HCT116 (cell line): ENCODE measurements around the gene SDHAF4.

ENCODE experiments used
- TF ChIP-seq, protein P1 (sequence below): IDR thresholded peaks from 2 replicates; pipeline ENCODE4 v1.6.1; 2012; ENCODE audit warnings: low read depth
- TF ChIP-seq, protein P2 (sequence below), 3 experiments: fragments of 200-600 bp in 1 of 3; sonication (generic) in 1 of 3; IDR thresholded peaks in 2 of 3; conservative IDR thresholded peaks in 1 of 3; 2 replicates each; pipeline ENCODE4 v1.5.1; 2012 to 2017; ENCODE audit warnings: low read depth in 2 of 3, low read length in 2 of 3, antibody characterized with exemption in 1 of 3, borderline replicate concordance in 1 of 3, control low read depth in 1 of 3, mild to moderate bottlenecking in 1 of 3, mixed read lengths in 1 of 3, mixed run types in 1 of 3, moderate library complexity in 1 of 3; ENCODE audit not compliant: insufficient read depth in 1 of 3

DNA sequence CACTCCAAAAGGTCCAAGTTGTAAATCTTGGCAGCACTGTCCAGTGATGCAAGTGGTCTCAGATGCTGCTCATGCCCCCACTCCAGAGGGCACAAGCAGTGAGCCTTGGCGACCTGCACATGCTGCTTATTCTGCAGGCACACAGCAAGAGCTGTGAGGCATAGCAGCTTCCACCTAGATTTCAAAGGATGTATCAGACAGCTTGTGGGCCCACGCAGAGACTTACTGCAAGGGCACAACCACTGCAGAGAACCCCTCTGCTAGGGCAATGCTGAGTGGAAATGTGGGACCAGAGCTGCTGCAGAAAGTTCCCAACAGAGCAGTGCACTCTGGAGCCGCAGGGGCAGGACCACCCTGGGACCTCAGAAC lies 26.4 kb downstream of the SDHAF4 start:
- TF ChIP-seq, protein P1, sequence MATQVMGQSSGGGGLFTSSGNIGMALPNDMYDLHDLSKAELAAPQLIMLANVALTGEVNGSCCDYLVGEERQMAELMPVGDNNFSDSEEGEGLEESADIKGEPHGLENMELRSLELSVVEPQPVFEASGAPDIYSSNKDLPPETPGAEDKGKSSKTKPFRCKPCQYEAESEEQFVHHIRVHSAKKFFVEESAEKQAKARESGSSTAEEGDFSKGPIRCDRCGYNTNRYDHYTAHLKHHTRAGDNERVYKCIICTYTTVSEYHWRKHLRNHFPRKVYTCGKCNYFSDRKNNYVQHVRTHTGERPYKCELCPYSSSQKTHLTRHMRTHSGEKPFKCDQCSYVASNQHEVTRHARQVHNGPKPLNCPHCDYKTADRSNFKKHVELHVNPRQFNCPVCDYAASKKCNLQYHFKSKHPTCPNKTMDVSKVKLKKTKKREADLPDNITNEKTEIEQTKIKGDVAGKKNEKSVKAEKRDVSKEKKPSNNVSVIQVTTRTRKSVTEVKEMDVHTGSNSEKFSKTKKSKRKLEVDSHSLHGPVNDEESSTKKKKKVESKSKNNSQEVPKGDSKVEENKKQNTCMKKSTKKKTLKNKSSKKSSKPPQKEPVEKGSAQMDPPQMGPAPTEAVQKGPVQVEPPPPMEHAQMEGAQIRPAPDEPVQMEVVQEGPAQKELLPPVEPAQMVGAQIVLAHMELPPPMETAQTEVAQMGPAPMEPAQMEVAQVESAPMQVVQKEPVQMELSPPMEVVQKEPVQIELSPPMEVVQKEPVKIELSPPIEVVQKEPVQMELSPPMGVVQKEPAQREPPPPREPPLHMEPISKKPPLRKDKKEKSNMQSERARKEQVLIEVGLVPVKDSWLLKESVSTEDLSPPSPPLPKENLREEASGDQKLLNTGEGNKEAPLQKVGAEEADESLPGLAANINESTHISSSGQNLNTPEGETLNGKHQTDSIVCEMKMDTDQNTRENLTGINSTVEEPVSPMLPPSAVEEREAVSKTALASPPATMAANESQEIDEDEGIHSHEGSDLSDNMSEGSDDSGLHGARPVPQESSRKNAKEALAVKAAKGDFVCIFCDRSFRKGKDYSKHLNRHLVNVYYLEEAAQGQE = no peak
- TF ChIP-seq, protein P2, sequence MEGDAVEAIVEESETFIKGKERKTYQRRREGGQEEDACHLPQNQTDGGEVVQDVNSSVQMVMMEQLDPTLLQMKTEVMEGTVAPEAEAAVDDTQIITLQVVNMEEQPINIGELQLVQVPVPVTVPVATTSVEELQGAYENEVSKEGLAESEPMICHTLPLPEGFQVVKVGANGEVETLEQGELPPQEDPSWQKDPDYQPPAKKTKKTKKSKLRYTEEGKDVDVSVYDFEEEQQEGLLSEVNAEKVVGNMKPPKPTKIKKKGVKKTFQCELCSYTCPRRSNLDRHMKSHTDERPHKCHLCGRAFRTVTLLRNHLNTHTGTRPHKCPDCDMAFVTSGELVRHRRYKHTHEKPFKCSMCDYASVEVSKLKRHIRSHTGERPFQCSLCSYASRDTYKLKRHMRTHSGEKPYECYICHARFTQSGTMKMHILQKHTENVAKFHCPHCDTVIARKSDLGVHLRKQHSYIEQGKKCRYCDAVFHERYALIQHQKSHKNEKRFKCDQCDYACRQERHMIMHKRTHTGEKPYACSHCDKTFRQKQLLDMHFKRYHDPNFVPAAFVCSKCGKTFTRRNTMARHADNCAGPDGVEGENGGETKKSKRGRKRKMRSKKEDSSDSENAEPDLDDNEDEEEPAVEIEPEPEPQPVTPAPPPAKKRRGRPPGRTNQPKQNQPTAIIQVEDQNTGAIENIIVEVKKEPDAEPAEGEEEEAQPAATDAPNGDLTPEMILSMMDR (IDR thresholded peaks at IDR 0.05 in 2 of 3, conservative IDR thresholded peaks at IDR 0.05 in 1 of 3; ENCODE audit: borderline replicate concordance in 1 of 3, insufficient read depth in 1 of 3, low read depth in 2 of 3, low read length in 2 of 3) = no peak
